Esophagus mucosa (tissue), 1 donor: ENCODE results near the gene HSP90AB1. TPM values are rescaled to one million over a fixed set of nuclear protein-coding genes. Genes with fewer than 3 reads are reported as not detected.
A peak's percentile ranks its signal among the peaks of the same experiment; 100 is the strongest.

Experiments
- ATAC-seq: fragments of 200-7000 bp; cut with Tn5 transposase; one replicate; pipeline ENCODE4 v1.9.1; 2020
- total RNA-seq: library from RNA; stranded (reverse); gene quantifications from one replicate; pipeline ENCODE4 v1.2.4, GENCODE V29; 2023
- donor health status: DM: yes; HTN: yes; CAD: no.

HSP90AB1 gene
- total RNA-seq, result 412 TPM

- ATAC-seq, result peak; percentile 95
Measured at GRCh38 chr6:44246663-44247337, at the start of gene HSP90AB1. HSP90AB1 (plus strand) TSS chr6:44247101; CDS start chr6:44248630, 1,529 bp downstream.

- ATAC-seq, result no peak
Measured at GRCh38 chr6:44198684-44199083, 48.2 kb upstream of the HSP90AB1 start.

- no peak for ATAC-seq
Measured at GRCh38 chr6:44199883-44200282, 47.0 kb upstream of the HSP90AB1 start.

GRCh38 chr6:44201200-44201599 is 45.7 kb upstream of the HSP90AB1 start:
- ATAC-seq, result peak; percentile 94

GRCh38 chr6:44201638-44202303 is 45.1 kb upstream of the HSP90AB1 start:
- peak; percentile 89 for ATAC-seq

GRCh38 chr6:44202332-44202971 is 44.4 kb upstream of the HSP90AB1 start:
- ATAC-seq, result no peak

- ATAC-seq, result no peak
Measured at GRCh38 chr6:44202972-44203750, 43.7 kb upstream of the HSP90AB1 start.

GRCh38 chr6:44203955-44204354 is 42.9 kb upstream of the HSP90AB1 start:
- ATAC-seq, result no peak

GRCh38 chr6:44207966-44208365 is 38.9 kb upstream of the HSP90AB1 start:
- no peak for ATAC-seq

- ATAC-seq, result no peak
Measured at GRCh38 chr6:44211284-44211683, 35.6 kb upstream of the HSP90AB1 start.

GRCh38 chr6:44214307-44214706 is 32.6 kb upstream of the HSP90AB1 start:
- no peak for ATAC-seq

- ATAC-seq, result no peak
Measured at GRCh38 chr6:44216677-44217331, 30.1 kb upstream of the HSP90AB1 start, which contains the start of gene MYMX. MYMX (plus strand) TSS chr6:44216926; CDS start chr6:44217472, 546 bp downstream.

- ATAC-seq, result no peak
Measured at GRCh38 chr6:44217332-44218143, 29.4 kb upstream of the HSP90AB1 start.

- ATAC-seq, result peak; percentile 23
Measured at GRCh38 chr6:44219053-44219814, 27.7 kb upstream of the HSP90AB1 start.

GRCh38 chr6:44219815-44220784 is 26.8 kb upstream of the HSP90AB1 start:
- no peak for ATAC-seq

GRCh38 chr6:44220913-44221290 is 26.0 kb upstream of the HSP90AB1 start:
- no peak for ATAC-seq

- peak; percentile 79 for ATAC-seq
Measured at GRCh38 chr6:44221291-44221960, 25.5 kb upstream of the HSP90AB1 start.

- no peak for ATAC-seq
Measured at GRCh38 chr6:44221961-44222335, 25.0 kb upstream of the HSP90AB1 start.
